ENCODE measurements around the gene ABHD4.

GRCh38 chr14:22656945-22657731 is 59.0 kb downstream of the ABHD4 start:
- TF ChIP-seq CTCF (IDR thresholded peaks at IDR 0.05): no peak
- TF ChIP-seq POLR2A (IDR thresholded peaks at IDR 0.05): no peak
- TF ChIP-seq POLR2AphosphoS5 (IDR thresholded peaks at IDR 0.05): no peak

Data from prostate gland (tissue), 2 donors.